GM23338 (cell line): ENCODE data around the gene ABHD16A. TPM values are rescaled to one million over a fixed set of nuclear protein-coding genes. Genes with fewer than 3 reads are reported as not detected.

ENCODE experiments used
- ATAC-seq: fragments of 200-7000 bp; cut with Tn5 transposase; 3 replicates; pipeline ENCODE4 v1.9.1; 2020
- DNase-seq: peaks from one replicate; pipeline ENCODE4 v3.0.0-alpha.2; 2015; ENCODE audit warnings: low spot score
- H2AFZ ChIP-seq: fragments of 200-600 bp; sonication (generic); 2 replicates; pipeline ENCODE4 v1.8.0; 2016; ENCODE audit warnings: antibody characterized with exemption, mild to moderate bottlenecking, moderate library complexity
- H3F3A ChIP-seq: fragments of 200-600 bp; sonication (generic); replicated peaks from 2 replicates; pipeline ENCODE4 v1.8.0; 2017; ENCODE audit warnings: antibody characterized with exemption, mixed run types, low read depth
- H3K27ac ChIP-seq: fragments of 200-600 bp; sonication (generic); 2 replicates; pipeline ENCODE4 v1.6.1; 2016; ENCODE audit warnings: low read depth
- H3K27me3 ChIP-seq: fragments of 200-600 bp; sonication (generic); 2 replicates; pipeline ENCODE4 v1.8.0; 2016; ENCODE audit warnings: mild to moderate bottlenecking, mixed run types, moderate library complexity; ENCODE audit not compliant: insufficient read depth
- H3K36me3 ChIP-seq: fragments of 200-600 bp; sonication (generic); 2 replicates; pipeline ENCODE4 v1.8.0; 2016; ENCODE audit warnings: mild to moderate bottlenecking; ENCODE audit not compliant: insufficient read depth
- H3K4me1 ChIP-seq: fragments of 200-600 bp; sonication (generic); 2 replicates; pipeline ENCODE4 v1.8.0; 2016; ENCODE audit warnings: mild to moderate bottlenecking, moderate library complexity; ENCODE audit not compliant: insufficient read depth
- H3K4me2 ChIP-seq: fragments of 200-600 bp; sonication (generic); 2 replicates; pipeline ENCODE4 v1.7.1; 2017; ENCODE audit warnings: mixed run types
- H3K4me3 ChIP-seq: fragments of 200-600 bp; sonication (generic); 2 replicates; pipeline ENCODE4 v1.6.1; 2016; ENCODE audit warnings: mixed run types
- H3K79me2 ChIP-seq: fragments of 200-600 bp; sonication (generic); replicated peaks from 2 replicates; pipeline ENCODE4 v1.8.0; 2017; ENCODE audit warnings: mild to moderate bottlenecking; ENCODE audit not compliant: insufficient read depth
- H3K9me2 ChIP-seq: fragments of 200-600 bp; sonication (generic); 2 replicates; pipeline ENCODE4 v1.8.0; 2017; ENCODE audit not compliant: insufficient read depth
- H4K20me1 ChIP-seq: fragments of 200-600 bp; sonication (generic); replicated peaks from 2 replicates; pipeline ENCODE4 v1.8.0; 2017; ENCODE audit warnings: mild to moderate bottlenecking; ENCODE audit not compliant: insufficient read depth
- H3K27ac Mint-ChIP-seq: 2 replicates; pipeline ENCODE4 v1.8.0; 2020; ENCODE audit warnings: inconsistent platforms, mild to moderate bottlenecking, moderate library complexity, mixed read lengths
- H3K27me3 Mint-ChIP-seq: 3 replicates; pipeline ENCODE4 v1.8.0; 2022; ENCODE audit warnings: low read depth, mild to moderate bottlenecking, moderate library complexity, mixed read lengths, inconsistent platforms; ENCODE audit not compliant: insufficient read depth, poor library complexity
- H3K36me3 Mint-ChIP-seq: 3 replicates; pipeline ENCODE4 v1.8.0; 2021; ENCODE audit warnings: low read depth, mild to moderate bottlenecking, inconsistent platforms, moderate library complexity, mixed read lengths
- H3K4me1 Mint-ChIP-seq: 3 replicates; pipeline ENCODE4 v1.8.0; 2020; ENCODE audit warnings: mild to moderate bottlenecking, inconsistent platforms, mixed read lengths
- H3K4me3 Mint-ChIP-seq: 3 replicates; pipeline ENCODE4 v1.8.0; 2021; ENCODE audit warnings: moderate library complexity, mild to moderate bottlenecking, inconsistent platforms, mixed read lengths
- H3K9me3 Mint-ChIP-seq: 3 replicates; pipeline ENCODE4 v1.8.0; 2020; ENCODE audit warnings: moderate library complexity, mild to moderate bottlenecking, inconsistent platforms, mixed read lengths
- CREB1 ChIP-seq: fragments of 250-450 bp; sonication (Bioruptor Pico); IDR thresholded peaks from 2 replicates; pipeline ENCODE4 v1.5.0; 2020; ENCODE audit warnings: low read depth, mild to moderate bottlenecking, moderate library complexity
- CTCF ChIP-seq, 2 experiments: fragments of 200-600 bp in 1 of 2; sonication (generic) in 1 of 2; conservative IDR thresholded peaks; 2 replicates each; pipeline versions ENCODE4 v1.5.1 to v1.6.1; 2016 to 2017; ENCODE audit warnings: antibody characterized with exemption in 2 of 2, low read depth in 2 of 2, mild to moderate bottlenecking in 2 of 2, moderate library complexity in 1 of 2
- EZH2 ChIP-seq: fragments of 200-600 bp; sonication (generic); IDR thresholded peaks from one replicate; pipeline ENCODE4 v1.8.0; 2017; ENCODE audit warnings: antibody characterized with exemption, mild to moderate bottlenecking, low read depth; ENCODE audit not compliant: unreplicated experiment
- EZH2phosphoT487 ChIP-seq: fragments of 200-600 bp; sonication (generic); IDR thresholded peaks from one replicate; pipeline ENCODE4 v1.8.1; 2018; ENCODE audit warnings: antibody characterized with exemption; ENCODE audit not compliant: unreplicated experiment
- NANOG ChIP-seq: IDR thresholded peaks from 2 replicates; pipeline ENCODE4 v1.6.1; 2016; ENCODE audit warnings: antibody characterized with exemption, borderline replicate concordance
- POLR2AphosphoS5 ChIP-seq: IDR thresholded peaks from 2 replicates; pipeline ENCODE4 v1.6.1; 2016; ENCODE audit warnings: antibody characterized with exemption, low read depth
- ZNF331 ChIP-seq: fragments of 250-450 bp; sonication (Bioruptor Pico); IDR thresholded peaks from 2 replicates; pipeline ENCODE4 v1.5.0; 2020; ENCODE audit warnings: low read depth, mild to moderate bottlenecking, moderate library complexity
- polyA plus RNA-seq: library from polyadenylated mRNA; unstranded; fragments of >200 nt; fragmentation: Nextera tagmentation; extraction: Ambion mirVana; gene quantifications from 2 replicates; pipeline ENCODE4 v1.2.1, GENCODE V29; 2016
- total RNA-seq: library from RNA; depleted of rRNA; stranded (reverse); fragments of >200 nt; shearing (Covaris generic); gene quantifications from 2 replicates; pipeline ENCODE4 v1.2.3, GENCODE V29; 2014
- TF ChIP-seq, protein P1 (sequence below): fragments of 250-450 bp; sonication (Bioruptor Pico); IDR thresholded peaks from 2 replicates; pipeline ENCODE4 v1.5.0; 2020; ENCODE audit warnings: mild to moderate bottlenecking, moderate library complexity

The ABHD16A gene
- total and polyA plus RNA-seq, 2 experiments from 2014 or later, result 26.9 to 37.0 TPM

DNA sequence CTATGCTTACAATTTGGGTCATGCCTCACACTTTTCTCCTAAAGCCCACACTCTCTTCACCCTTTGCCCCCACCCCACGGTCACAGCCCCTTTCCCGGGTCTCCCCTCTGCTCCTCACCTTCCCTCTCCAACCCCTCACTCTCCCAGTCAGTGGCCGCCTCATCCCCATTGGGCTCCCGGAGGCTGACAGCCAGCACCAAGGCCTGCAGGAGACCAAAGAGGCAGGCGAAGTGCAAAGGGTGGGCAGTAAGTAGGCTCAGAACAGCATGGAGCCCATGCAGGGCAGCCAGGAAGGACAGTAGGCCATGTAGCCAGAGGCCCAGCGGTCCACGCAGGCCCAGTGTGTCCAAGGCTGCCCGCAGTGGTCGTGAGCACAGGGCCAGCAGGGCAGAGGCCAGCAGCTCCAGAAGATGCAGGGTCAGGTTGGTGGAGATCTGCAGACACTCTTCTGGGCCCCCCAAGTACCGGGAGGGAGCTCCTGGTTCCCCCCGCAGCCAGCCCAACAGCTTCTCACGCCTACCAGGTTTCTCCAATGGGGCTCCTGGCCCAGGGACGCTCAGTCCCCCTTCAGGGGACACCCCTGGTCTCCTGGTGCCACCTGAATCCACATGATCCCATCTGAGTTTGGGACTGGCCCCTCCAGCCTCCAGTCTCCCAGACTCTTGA is 44.0 kb downstream of the ABHD16A start:
- H3K27ac Mint-ChIP-seq, result no peak overlapping the region
- ATAC-seq, result no peak
- H3K4me3 ChIP-seq, result peak overlapping the region; percentile 96

More for the DNA sequence above, 44.0 kb downstream of the ABHD16A start:
- Histone ChIP-seq H3K79me2 (peaks cover 37% of the 10 kb centered on the region), H3K4me2 (peak overlapping the region; percentile 98), H4K20me1 (no peaks in the 10 kb centered on the region; the same call in 1 of the 2 replicates), H3K27me3 (no peaks in the 10 kb centered on the region), H3K36me3 (peaks cover 10% of the 10 kb centered on the region; the same call in 1 of the 2 replicates), H3K9me2 (no peaks in the 10 kb centered on the region), H3F3A (peaks cover 17% of the 10 kb centered on the region; the same call in 1 of the 2 replicates), H3K4me1 (peaks cover 19% of the 10 kb centered on the region), H2AFZ (no peak overlapping the region), H3K27ac (no peak overlapping the region)
- Mint-ChIP-seq H3K9me3 (no peaks in the 10 kb centered on the region), H3K27me3 (peaks cover 19% of the 10 kb centered on the region), H3K4me3 (peak overlapping the region; percentile 90), H3K4me1 (peaks cover 44% of the 10 kb centered on the region), H3K36me3 (peaks cover 40% of the 10 kb centered on the region)
- no peak for TF ChIP-seq ZNF331 (CRISPR knock-in tag)
- TF ChIP-seq NANOG, result no peak
- no peak for TF ChIP-seq EZH2
- no peak for TF ChIP-seq POLR2AphosphoS5
- TF ChIP-seq CREB1 (CRISPR knock-in tag), result no peak
- no peak for TF ChIP-seq CTCF (conservative IDR thresholded peaks at IDR 0.05; ENCODE audit: low read depth in 2 of 2)
- TF ChIP-seq, protein P1, sequence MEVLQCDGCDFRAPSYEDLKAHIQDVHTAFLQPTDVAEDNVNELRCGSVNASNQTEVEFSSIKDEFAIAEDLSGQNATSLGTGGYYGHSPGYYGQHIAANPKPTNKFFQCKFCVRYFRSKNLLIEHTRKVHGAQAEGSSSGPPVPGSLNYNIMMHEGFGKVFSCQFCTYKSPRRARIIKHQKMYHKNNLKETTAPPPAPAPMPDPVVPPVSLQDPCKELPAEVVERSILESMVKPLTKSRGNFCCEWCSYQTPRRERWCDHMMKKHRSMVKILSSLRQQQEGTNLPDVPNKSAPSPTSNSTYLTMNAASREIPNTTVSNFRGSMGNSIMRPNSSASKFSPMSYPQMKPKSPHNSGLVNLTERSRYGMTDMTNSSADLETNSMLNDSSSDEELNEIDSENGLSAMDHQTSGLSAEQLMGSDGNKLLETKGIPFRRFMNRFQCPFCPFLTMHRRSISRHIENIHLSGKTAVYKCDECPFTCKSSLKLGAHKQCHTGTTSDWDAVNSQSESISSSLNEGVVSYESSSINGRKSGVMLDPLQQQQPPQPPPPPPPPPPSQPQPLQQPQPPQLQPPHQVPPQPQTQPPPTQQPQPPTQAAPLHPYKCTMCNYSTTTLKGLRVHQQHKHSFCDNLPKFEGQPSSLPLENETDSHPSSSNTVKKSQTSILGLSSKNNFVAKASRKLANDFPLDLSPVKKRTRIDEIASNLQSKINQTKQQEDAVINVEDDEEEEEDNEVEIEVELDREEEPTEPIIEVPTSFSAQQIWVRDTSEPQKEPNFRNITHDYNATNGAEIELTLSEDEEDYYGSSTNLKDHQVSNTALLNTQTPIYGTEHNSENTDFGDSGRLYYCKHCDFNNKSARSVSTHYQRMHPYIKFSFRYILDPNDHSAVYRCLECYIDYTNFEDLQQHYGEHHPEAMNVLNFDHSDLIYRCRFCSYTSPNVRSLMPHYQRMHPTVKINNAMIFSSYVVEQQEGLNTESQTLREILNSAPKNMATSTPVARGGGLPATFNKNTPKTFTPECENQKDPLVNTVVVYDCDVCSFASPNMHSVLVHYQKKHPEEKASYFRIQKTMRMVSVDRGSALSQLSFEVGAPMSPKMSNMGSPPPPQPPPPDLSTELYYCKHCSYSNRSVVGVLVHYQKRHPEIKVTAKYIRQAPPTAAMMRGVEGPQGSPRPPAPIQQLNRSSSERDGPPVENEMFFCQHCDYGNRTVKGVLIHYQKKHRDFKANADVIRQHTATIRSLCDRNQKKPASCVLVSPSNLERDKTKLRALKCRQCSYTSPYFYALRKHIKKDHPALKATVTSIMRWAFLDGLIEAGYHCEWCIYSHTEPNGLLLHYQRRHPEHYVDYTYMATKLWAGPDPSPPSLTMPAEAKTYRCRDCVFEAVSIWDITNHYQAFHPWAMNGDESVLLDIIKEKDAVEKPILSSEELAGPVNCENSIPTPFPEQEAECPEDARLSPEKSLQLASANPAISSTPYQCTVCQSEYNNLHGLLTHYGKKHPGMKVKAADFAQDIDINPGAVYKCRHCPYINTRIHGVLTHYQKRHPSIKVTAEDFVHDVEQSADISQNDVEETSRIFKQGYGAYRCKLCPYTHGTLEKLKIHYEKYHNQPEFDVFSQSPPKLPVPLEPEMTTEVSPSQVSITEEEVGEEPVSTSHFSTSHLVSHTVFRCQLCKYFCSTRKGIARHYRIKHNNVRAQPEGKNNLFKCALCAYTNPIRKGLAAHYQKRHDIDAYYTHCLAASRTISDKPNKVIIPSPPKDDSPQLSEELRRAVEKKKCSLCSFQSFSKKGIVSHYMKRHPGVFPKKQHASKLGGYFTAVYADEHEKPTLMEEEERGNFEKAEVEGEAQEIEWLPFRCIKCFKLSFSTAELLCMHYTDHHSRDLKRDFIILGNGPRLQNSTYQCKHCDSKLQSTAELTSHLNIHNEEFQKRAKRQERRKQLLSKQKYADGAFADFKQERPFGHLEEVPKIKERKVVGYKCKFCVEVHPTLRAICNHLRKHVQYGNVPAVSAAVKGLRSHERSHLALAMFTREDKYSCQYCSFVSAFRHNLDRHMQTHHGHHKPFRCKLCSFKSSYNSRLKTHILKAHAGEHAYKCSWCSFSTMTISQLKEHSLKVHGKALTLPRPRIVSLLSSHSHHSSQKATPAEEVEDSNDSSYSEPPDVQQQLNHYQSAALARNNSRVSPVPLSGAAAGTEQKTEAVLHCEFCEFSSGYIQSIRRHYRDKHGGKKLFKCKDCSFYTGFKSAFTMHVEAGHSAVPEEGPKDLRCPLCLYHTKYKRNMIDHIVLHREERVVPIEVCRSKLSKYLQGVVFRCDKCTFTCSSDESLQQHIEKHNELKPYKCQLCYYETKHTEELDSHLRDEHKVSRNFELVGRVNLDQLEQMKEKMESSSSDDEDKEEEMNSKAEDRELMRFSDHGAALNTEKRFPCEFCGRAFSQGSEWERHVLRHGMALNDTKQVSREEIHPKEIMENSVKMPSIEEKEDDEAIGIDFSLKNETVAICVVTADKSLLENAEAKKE (CRISPR knock-in tag), result no peak
- no peak for TF ChIP-seq EZH2phosphoT487
- DNase-seq, result no peak
